Mesendoderm (in vitro differentiated cells): ENCODE measurements around the gene PIK3R4.

Experiments used
- DNase-seq: peaks from one replicate; pipeline ENCODE4 v3.0.0; 2013
- H2AK5ac ChIP-seq: 2 replicates; pipeline ENCODE4 v1.6.1; 2013; ENCODE audit warnings: low read length, inconsistent platforms
- H2BK120ac ChIP-seq: 2 replicates; pipeline ENCODE4 v1.6.1; 2013; ENCODE audit warnings: low read depth, mild to moderate bottlenecking, low read length, moderate library complexity, mixed read lengths
- H2BK15ac ChIP-seq: replicated peaks from 2 replicates; pipeline ENCODE4 v1.6.1; 2013; ENCODE audit warnings: low read depth, mild to moderate bottlenecking, moderate library complexity
- H2BK5ac ChIP-seq: 2 replicates; pipeline ENCODE4 v1.6.1; 2013; ENCODE audit warnings: low read length, inconsistent platforms
- H3K18ac ChIP-seq: 2 replicates; pipeline ENCODE4 v1.6.1; 2013; ENCODE audit warnings: mild to moderate bottlenecking, low read length, mixed read lengths
- H3K23ac ChIP-seq: one replicate; pipeline ENCODE4 v1.6.1; 2013; ENCODE audit warnings: low read length
- H3K27ac ChIP-seq: 2 replicates; pipeline ENCODE4 v1.5.1; 2013; ENCODE audit warnings: low read depth, mild to moderate bottlenecking, inconsistent platforms, low read length, moderate library complexity
- H3K27me3 ChIP-seq: 2 replicates; pipeline ENCODE4 v1.6.1; 2013; ENCODE audit warnings: low read length, control low read depth, mild to moderate bottlenecking, inconsistent platforms; ENCODE audit not compliant: insufficient read depth, poor library complexity
- H3K36me3 ChIP-seq: 2 replicates; pipeline ENCODE4 v1.6.1; 2013; ENCODE audit warnings: low read length, inconsistent platforms; ENCODE audit not compliant: control insufficient read depth, insufficient read depth
- H3K4ac ChIP-seq: one replicate; pipeline ENCODE4 v1.6.1; 2013; ENCODE audit warnings: low read depth, mild to moderate bottlenecking, low read length, moderate library complexity
- H3K4me1 ChIP-seq: 2 replicates; pipeline ENCODE4 v1.6.1; 2013; ENCODE audit warnings: low read depth, low read length, inconsistent platforms; ENCODE audit not compliant: control insufficient read depth
- H3K4me2 ChIP-seq: 2 replicates; pipeline ENCODE4 v1.6.1; 2013; ENCODE audit warnings: low read length
- H3K4me3 ChIP-seq: 2 replicates; pipeline ENCODE4 v1.5.1; 2013; ENCODE audit warnings: mild to moderate bottlenecking, low read length
- H3K56ac ChIP-seq: one replicate; pipeline ENCODE4 v1.6.1; 2013; ENCODE audit warnings: low read length
- H3K79me1 ChIP-seq: 2 replicates; pipeline ENCODE4 v1.6.1; 2013; ENCODE audit warnings: low read length, inconsistent platforms
- H3K79me2 ChIP-seq: 2 replicates; pipeline ENCODE4 v1.6.1; 2013; ENCODE audit warnings: mild to moderate bottlenecking, low read length; ENCODE audit not compliant: control insufficient read depth, insufficient read depth
- H3K9ac ChIP-seq: 2 replicates; pipeline ENCODE4 v1.6.1; 2013; ENCODE audit warnings: low read length, inconsistent platforms
- H4K5ac ChIP-seq: one replicate; pipeline ENCODE4 v1.6.1; 2013; ENCODE audit warnings: low read length
- H4K8ac ChIP-seq: one replicate; pipeline ENCODE4 v1.6.1; 2013; ENCODE audit warnings: low read depth, mild to moderate bottlenecking, control low read depth, low read length, moderate library complexity
- WGBS: extraction: QIAGEN DNeasy Blood & Tissue Kit; methylation state at CpG from one replicate; pipeline ENCODE4 v1.1.7; 2013; ENCODE audit warnings: low lambda C conversion rate, missing lambda C conversion rate; ENCODE audit not compliant: insufficient coverage; ENCODE audit errors: extremely low coverage; 5-methylcytosine and 5-hydroxymethylcytosine counted together

Gene PIK3R4

DNA sequence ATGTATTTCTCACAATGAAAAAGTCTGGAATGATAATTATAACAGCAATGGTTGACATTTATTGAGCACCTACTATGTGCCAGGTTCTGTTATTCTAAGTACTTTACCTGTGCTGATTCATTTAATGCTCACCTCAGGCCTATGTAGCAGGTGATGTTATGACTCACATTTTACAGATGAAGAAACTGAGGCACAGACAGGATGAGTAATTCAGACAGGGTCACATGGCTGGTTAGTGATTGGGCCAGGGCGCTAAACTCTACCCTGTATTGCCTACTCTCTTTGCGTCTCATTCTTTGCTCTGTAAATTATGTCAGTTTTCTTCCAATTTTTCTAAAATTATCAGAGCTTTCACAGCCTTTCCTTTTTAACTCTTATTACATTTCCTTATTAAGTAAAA lies 98.3 kb downstream of the PIK3R4 start:
- Histone ChIP-seq H3K9ac (no peak overlapping the region), H3K18ac (no peak overlapping the region), H3K4ac (no peak overlapping the region), H3K4me1 (no peaks in the 10 kb centered on the region), H3K56ac (no peak overlapping the region), H2BK5ac (no peak overlapping the region), H2BK15ac (no peak overlapping the region), H4K8ac (no peak overlapping the region), H3K4me2 (no peak overlapping the region), H4K5ac (no peak overlapping the region), H2AK5ac (no peak overlapping the region), H3K36me3 (no peaks in the 10 kb centered on the region), H2BK120ac (no peak overlapping the region), H3K79me1 (no peaks in the 10 kb centered on the region), H3K23ac (no peak overlapping the region), H3K27me3 (no peaks in the 10 kb centered on the region), H3K27ac (no peak overlapping the region), H3K4me3 (no peak overlapping the region), H3K79me2 (no peaks in the 10 kb centered on the region)
- DNase-seq = no peak
- no CpG with 5 or more reads among the region's 2 CpGs for WGBS

DNA sequence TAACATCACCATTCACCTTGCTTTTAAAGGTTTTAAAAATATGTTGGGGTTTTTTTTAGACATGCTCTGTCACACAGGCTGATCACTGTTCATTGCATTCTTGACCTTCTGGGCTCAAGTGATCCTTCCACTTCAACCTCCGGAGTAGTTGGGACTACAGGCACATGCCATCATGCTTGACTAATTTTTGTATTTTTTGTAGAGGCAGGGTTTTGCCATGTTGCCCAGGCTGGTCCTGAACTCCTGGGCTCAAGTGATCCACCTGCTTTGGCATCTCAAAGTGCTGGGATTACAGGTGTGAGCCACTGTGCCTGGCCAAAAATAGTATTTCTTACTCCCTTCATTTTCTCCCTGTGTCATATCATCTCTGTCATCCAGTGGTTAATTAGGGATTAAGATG lies 101.4 kb downstream of the PIK3R4 start:
- DNase-seq = no peak
- Histone ChIP-seq H3K23ac (no peak overlapping the region), H3K9ac (no peak overlapping the region), H3K79me1 (no peaks in the 10 kb centered on the region), H2BK120ac (no peak overlapping the region), H2BK15ac (no peak overlapping the region), H3K56ac (no peak overlapping the region), H3K4me3 (no peak overlapping the region), H3K27me3 (no peaks in the 10 kb centered on the region), H3K36me3 (no peaks in the 10 kb centered on the region), H2BK5ac (no peak overlapping the region), H3K4me1 (no peaks in the 10 kb centered on the region), H3K27ac (no peak overlapping the region), H3K4me2 (no peak overlapping the region), H4K8ac (no peak overlapping the region), H4K5ac (no peak overlapping the region), H3K18ac (no peak overlapping the region), H3K4ac (no peak overlapping the region), H3K79me2 (no peaks in the 10 kb centered on the region), H2AK5ac (no peak overlapping the region)
- no CpG with 5 or more reads among the region's 1 CpG for WGBS

DNA sequence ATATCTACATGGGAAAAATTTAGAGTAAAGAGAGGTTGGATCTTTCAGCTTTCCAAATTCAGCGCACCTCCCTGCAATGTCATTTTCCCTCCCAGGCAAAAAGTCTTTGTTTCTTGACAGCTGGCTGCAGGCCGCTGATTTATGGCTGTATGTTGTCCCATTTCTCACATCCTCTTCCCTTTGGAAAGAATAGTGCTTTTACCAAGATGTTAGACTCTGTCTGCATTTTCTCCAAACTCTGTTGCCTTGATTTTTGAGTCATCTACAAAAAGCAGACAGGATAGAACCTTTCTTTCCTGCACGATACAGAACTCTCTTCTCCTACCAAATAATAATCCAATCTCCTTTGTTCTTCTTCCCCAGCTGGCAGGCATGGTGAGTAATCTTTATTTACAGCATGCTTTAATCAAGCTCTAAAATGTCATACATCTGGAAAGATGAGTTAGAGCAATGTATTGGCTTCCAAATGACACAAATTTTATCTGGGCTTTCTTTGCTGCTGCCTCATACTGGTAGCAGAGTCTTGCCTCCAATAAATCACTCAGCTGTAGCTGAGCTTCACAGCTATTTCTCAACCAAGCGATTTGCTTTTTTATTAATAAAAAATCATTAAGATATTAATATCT lies 101.9 kb downstream of the PIK3R4 start:
- H3K18ac ChIP-seq = no peak overlapping the region
- no peak overlapping the region for H3K23ac ChIP-seq
- H3K79me1 ChIP-seq = no peaks in the 10 kb centered on the region
- H2BK5ac ChIP-seq = no peak overlapping the region
- no peak overlapping the region for H3K27ac ChIP-seq
- H3K36me3 ChIP-seq = no peaks in the 10 kb centered on the region
- no peaks in the 10 kb centered on the region for H3K27me3 ChIP-seq
- no peak overlapping the region for H3K56ac ChIP-seq
- H3K9ac ChIP-seq = no peak overlapping the region
- H2AK5ac ChIP-seq = no peak overlapping the region
- no peak overlapping the region for H3K4ac ChIP-seq
- no peak overlapping the region for H3K4me2 ChIP-seq
- H4K8ac ChIP-seq = no peak overlapping the region
- H3K79me2 ChIP-seq = no peaks in the 10 kb centered on the region
- H3K4me3 ChIP-seq = no peak overlapping the region
- no peak overlapping the region for H4K5ac ChIP-seq
- no peak for DNase-seq
- H2BK15ac ChIP-seq = no peak overlapping the region
- no peak overlapping the region for H2BK120ac ChIP-seq
- H3K4me1 ChIP-seq = no peaks in the 10 kb centered on the region
- no CpG with 5 or more reads among the region's 4 CpGs for WGBS

DNA sequence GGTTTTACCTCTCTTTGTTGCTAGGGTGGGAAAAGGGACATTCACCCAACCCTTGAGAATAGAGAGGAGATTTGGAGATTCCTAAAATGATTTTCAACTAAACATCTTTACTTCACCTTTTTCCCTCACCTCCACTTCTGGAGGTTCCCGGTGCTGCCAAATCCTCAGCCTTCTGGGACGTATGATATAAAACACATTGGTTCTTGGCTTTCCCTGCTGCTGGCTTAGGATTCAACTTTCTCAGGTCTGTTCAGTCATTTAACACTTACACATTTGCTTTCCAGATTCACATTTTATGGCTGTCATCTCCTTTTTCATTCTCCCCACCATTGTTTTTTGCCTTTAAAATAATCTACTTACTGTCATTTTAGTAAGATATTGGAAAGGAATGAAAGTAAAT lies 106.6 kb downstream of the PIK3R4 start:
- H3K27ac ChIP-seq = no peak overlapping the region
- no peak overlapping the region for H3K9ac ChIP-seq
- no peak overlapping the region for H3K4me2 ChIP-seq
- H3K79me2 ChIP-seq = no peaks in the 10 kb centered on the region
- no peak overlapping the region for H3K56ac ChIP-seq
- no peak overlapping the region for H2BK15ac ChIP-seq
- no peak overlapping the region for H4K8ac ChIP-seq
- no peak for DNase-seq
- no peaks in the 10 kb centered on the region for H3K79me1 ChIP-seq
- no peak overlapping the region for H3K4me3 ChIP-seq
- no peaks in the 10 kb centered on the region for H3K36me3 ChIP-seq
- no peak overlapping the region for H2BK5ac ChIP-seq
- H3K27me3 ChIP-seq = no peaks in the 10 kb centered on the region
- no peak overlapping the region for H3K4ac ChIP-seq
- no peak overlapping the region for H3K23ac ChIP-seq
- H2AK5ac ChIP-seq = no peak overlapping the region
- H3K4me1 ChIP-seq = no peaks in the 10 kb centered on the region
- no peak overlapping the region for H4K5ac ChIP-seq
- no peak overlapping the region for H2BK120ac ChIP-seq
- no CpG with 5 or more reads among the region's 2 CpGs for WGBS
- H3K18ac ChIP-seq = no peak overlapping the region

DNA sequence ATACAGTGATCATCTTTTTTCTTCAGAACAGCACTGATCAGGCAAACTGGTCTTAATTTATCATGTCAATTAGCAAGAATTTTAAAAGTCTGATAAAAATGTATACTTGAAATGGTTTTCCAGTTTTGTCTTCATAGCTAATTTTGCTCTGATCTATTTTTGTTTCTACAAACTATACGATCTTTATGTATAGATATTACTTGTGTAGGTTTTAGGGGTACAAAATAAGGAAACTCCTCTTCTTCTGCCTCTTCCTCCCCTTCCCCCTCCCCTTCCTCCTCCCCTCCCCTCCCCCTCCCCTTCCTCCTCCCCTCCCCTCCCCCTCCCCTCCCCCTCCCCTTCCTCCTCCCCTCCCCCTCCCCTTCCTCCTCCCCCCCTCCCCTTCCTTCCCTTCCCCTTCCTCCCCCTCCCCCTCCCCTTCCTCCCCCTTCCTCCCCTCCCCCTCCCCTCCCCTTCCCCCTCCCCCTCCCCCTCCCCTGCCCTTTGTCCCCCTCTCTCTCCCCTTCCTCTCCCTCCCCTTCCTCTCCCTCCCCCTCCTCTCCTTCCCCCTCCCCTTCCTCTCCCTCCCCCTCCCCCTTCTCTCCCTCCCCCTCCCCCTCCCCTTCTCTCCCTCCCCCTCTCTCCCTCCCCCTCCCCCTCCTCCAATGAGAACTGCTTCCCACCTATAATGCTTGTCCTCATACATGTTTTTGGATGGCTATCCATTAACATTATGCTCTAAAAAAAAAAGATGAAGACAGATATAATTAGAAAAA lies 110.0 kb downstream of the PIK3R4 start:
- Histone ChIP-seq H2BK5ac (no peak overlapping the region), H2BK15ac (no peak overlapping the region), H3K79me2 (no peaks in the 10 kb centered on the region), H3K56ac (no peak overlapping the region), H3K4me3 (no peak overlapping the region), H3K4me2 (no peak overlapping the region), H2BK120ac (no peak overlapping the region), H3K4ac (no peak overlapping the region), H4K5ac (no peak overlapping the region), H3K23ac (no peak overlapping the region), H3K79me1 (no peaks in the 10 kb centered on the region), H3K27ac (no peak overlapping the region), H3K27me3 (no peaks in the 10 kb centered on the region), H2AK5ac (no peak overlapping the region), H4K8ac (no peak overlapping the region), H3K9ac (no peak overlapping the region), H3K36me3 (no peaks in the 10 kb centered on the region), H3K4me1 (no peaks in the 10 kb centered on the region), H3K18ac (no peak overlapping the region)
- WGBS = no CpG with 5 or more reads among the region's 1 CpG
- no peak for DNase-seq

DNA sequence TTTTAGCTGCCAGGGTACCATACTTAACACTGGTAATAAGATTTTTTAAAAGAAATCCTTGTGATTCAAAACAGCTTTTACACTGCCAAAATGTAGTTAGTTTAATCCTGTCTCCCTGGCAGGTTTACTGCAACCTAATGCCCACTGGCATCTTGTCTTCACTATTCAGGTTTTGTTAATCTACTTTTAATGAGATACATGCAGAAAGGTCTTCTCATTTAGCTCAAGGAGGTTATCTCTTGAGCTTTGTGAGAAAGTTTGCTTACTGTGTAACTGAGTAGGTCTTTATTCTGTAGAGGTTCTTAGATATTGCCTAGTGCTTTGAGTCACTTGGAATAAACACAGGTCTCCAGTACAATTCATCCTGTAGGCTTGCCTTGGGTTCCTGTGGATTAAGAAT lies 110.7 kb downstream of the PIK3R4 start:
- H2BK120ac ChIP-seq = no peak overlapping the region
- H3K4me1 ChIP-seq = no peaks in the 10 kb centered on the region

More for the DNA sequence above, 110.7 kb downstream of the PIK3R4 start:
- no peak overlapping the region for H2AK5ac ChIP-seq
- no peak overlapping the region for H3K23ac ChIP-seq
- no peak overlapping the region for H3K4ac ChIP-seq
- DNase-seq = no peak
- H3K4me3 ChIP-seq = no peak overlapping the region
- H2BK5ac ChIP-seq = no peak overlapping the region
- no peaks in the 10 kb centered on the region for H3K36me3 ChIP-seq
- H3K27me3 ChIP-seq = no peaks in the 10 kb centered on the region
- no peak overlapping the region for H2BK15ac ChIP-seq
- no peak overlapping the region for H4K5ac ChIP-seq
- H3K18ac ChIP-seq = no peak overlapping the region
- no peak overlapping the region for H3K9ac ChIP-seq
- H3K79me1 ChIP-seq = no peaks in the 10 kb centered on the region
- H4K8ac ChIP-seq = no peak overlapping the region
- H3K4me2 ChIP-seq = no peak overlapping the region
- H3K79me2 ChIP-seq = no peaks in the 10 kb centered on the region
- no peak overlapping the region for H3K27ac ChIP-seq
- no peak overlapping the region for H3K56ac ChIP-seq
